Measurements from ENCODE around the gene COASY. TPM values are rescaled to one million over a fixed set of nuclear protein-coding genes. Genes with fewer than 3 reads are reported as not detected.

COASY gene
- total RNA-seq, 2 experiments from 2014 or later = 37.8 to 40.7 TPM

DNA sequence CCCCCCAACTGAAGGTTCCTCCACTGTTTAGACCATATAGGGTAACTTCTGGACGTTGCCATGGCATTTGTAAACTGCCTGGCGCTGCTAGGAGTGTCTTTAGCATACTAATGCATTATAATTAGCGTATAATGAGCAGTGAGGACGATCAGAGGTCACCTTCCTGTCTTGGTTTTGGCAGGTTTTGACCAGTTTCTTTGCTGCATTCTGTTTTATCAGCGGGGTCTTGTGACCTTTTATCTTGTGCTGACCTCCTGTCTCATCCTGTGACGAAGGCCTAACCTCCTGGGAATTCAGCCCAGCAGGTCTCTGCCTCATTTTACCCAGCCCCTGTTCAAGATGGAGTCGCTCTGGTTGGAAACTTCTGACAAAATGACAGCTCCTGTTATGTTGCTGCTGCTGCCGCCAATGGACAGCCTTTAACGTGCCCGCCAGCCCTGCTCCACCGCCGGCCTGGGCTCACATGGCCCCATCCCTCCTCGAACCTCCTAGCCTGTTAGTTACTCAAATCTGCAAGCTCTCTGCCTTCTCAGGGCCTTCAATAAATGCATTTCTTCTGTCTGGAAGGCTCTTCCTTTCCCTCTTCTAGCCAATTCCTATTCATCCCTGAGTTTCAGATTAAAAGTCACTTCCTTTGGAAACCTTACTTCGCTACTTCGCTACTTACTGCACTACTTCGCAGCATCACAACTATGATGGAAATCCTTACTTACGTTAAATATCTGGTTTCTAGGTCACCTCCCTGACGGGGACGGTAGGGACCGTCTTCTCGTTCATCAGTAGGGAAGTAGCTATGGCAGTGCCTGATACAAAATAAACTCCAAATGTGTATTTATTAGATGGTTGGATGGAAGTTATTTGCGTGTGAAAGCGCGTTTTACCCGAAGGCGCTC lies 26.5 kb upstream of the COASY start:
- H3K36me3 ChIP-seq (ENCODE audit: insufficient read depth, low read length) = no peaks in the 10 kb centered on the region
- no peak for DNase-seq
- H3K27ac Mint-ChIP-seq = peak overlapping the region; percentile 31
- ATAC-seq (ENCODE audit: poor library complexity) = peak; percentile 12
- intact Hi-C loops (cut with DNase I, micrococcal nuclease) = loop anchor here in 1 of 2 experiments (2.0 kb wide), 1 partner anchor 27 kb away; the partner anchor contains the start of gene COASY
- peak overlapping the region in 1 of 2 donors; percentile 10 for H3K27ac ChIP-seq (ENCODE audit: low read depth in 1 of 2, low read length in 2 of 2)
- H3K4me1 Mint-ChIP-seq (ENCODE audit: low read depth) = peaks cover 48% of the 10 kb centered on the region
- no peaks in the 10 kb centered on the region for H3K27me3 ChIP-seq (ENCODE audit: control insufficient read depth in 1 of 2, insufficient read depth in 2 of 2, low read length in 2 of 2)
- H3K9me3 ChIP-seq (ENCODE audit: control insufficient read depth in 1 of 2, insufficient read depth in 1 of 2, low read length in 2 of 2) = no peaks in the 10 kb centered on the region
- peak overlapping the region; percentile 64 for H3K4me3 ChIP-seq (ENCODE audit: low read length)
- CTCF ChIA-PET = interaction anchor here (1.7 to 2.1 kb wide), 2 partner anchors 8 to 43 kb away, joined by 8 to 13 read pairs; no protein-coding TSS in a partner anchor
- TF ChIP-seq, protein P1, sequence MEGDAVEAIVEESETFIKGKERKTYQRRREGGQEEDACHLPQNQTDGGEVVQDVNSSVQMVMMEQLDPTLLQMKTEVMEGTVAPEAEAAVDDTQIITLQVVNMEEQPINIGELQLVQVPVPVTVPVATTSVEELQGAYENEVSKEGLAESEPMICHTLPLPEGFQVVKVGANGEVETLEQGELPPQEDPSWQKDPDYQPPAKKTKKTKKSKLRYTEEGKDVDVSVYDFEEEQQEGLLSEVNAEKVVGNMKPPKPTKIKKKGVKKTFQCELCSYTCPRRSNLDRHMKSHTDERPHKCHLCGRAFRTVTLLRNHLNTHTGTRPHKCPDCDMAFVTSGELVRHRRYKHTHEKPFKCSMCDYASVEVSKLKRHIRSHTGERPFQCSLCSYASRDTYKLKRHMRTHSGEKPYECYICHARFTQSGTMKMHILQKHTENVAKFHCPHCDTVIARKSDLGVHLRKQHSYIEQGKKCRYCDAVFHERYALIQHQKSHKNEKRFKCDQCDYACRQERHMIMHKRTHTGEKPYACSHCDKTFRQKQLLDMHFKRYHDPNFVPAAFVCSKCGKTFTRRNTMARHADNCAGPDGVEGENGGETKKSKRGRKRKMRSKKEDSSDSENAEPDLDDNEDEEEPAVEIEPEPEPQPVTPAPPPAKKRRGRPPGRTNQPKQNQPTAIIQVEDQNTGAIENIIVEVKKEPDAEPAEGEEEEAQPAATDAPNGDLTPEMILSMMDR (IDR thresholded peaks at IDR 0.05) = no peak
- no peaks in the 10 kb centered on the region for H3K27me3 Mint-ChIP-seq
- H3K4me1 ChIP-seq (ENCODE audit: insufficient read depth, low read length) = peaks cover 45% of the 10 kb centered on the region
- H3K36me3 Mint-ChIP-seq (ENCODE audit: low read depth) = peaks cover 5% of the 10 kb centered on the region
- peak overlapping the region; percentile 88 for H3K4me3 Mint-ChIP-seq
- POLR2A ChIA-PET = interaction anchor here (0.7 to 4.9 kb wide), 15 partner anchors 8 to 833 kb away, joined by 3 to 20 read pairs (median 4); partner anchors contain the start of genes CNP, DHX58, MLX and PSMC3IP
- H3K9me3 Mint-ChIP-seq = no peaks in the 10 kb centered on the region

DNA sequence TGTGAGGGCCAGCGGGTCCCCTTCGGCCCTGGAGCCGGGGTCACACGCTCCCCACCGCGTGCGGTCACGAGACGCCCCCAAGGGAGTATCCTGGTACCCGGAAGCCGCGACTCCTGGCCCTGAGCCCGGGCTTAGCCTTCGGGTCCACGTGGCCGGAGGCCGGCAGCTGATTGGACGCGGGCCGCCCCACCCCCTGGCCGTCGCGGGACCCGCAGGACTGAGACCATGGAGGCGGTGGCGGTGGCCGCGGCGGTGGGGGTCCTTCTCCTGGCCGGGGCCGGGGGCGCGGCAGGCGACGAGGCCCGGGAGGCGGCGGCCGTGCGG lies 25.9 kb upstream of the COASY start, which contains the start of gene NAGLU:
Gene NAGLU, plus strand, starts transcription at position 194 of the 324 bp plus-strand sequence. Its CDS starts 32 bp downstream, at position 226.
- Histone ChIP-seq H3K27ac (ENCODE audit: low read depth in 1 of 2, low read length in 2 of 2) (peak within 1 kb of the TSS in 1 of 2 donors; percentile 10), H3K27me3 (ENCODE audit: control insufficient read depth in 1 of 2, insufficient read depth in 2 of 2, low read length in 2 of 2) (no peaks in the 10 kb centered on the region), H3K36me3 (ENCODE audit: insufficient read depth, low read length) (no peaks in the 10 kb centered on the region), H3K9me3 (ENCODE audit: control insufficient read depth in 1 of 2, insufficient read depth in 1 of 2, low read length in 2 of 2) (no peaks in the 10 kb centered on the region), H3K4me3 (ENCODE audit: low read length) (peak within 1 kb of the TSS; percentile 64), H3K4me1 (ENCODE audit: insufficient read depth, low read length) (peaks cover 45% of the 10 kb centered on the region)
- H3K27ac Mint-ChIP-seq = peak within 1 kb of the TSS; percentile 71
- ChIA-PET POLR2A (interaction anchor here (0.6 to 4.9 kb wide), 18 partner anchors 9 to 832 kb away, joined by 3 to 20 read pairs (median 4); partner anchors contain the start of genes CAVIN1, CNP, DHX58 and MLX), CTCF (interaction anchor here (1.7 to 2.1 kb wide), 2 partner anchors 8 to 42 kb away, joined by 8 to 13 read pairs; no protein-coding TSS in a partner anchor)
- intact Hi-C loops (cut with DNase I, micrococcal nuclease) = loop anchor here in 1 of 2 experiments (2.0 kb wide), 1 partner anchor 27 kb away; the partner anchor contains the start of gene COASY
- peaks cover 48% of the 10 kb centered on the region for H3K4me1 Mint-ChIP-seq (ENCODE audit: low read depth)
- TF ChIP-seq, protein P1 (IDR thresholded peaks at IDR 0.05) = no peak
- H3K9me3 Mint-ChIP-seq = no peaks in the 10 kb centered on the region
- H3K27me3 Mint-ChIP-seq = no peaks in the 10 kb centered on the region
- peaks cover 5% of the 10 kb centered on the region for H3K36me3 Mint-ChIP-seq (ENCODE audit: low read depth)
- DNase-seq = peak; percentile 48 to 86 (median 73)
- H3K4me3 Mint-ChIP-seq = peak within 1 kb of the TSS; percentile 91
- ATAC-seq (ENCODE audit: poor library complexity) = peak; percentile 68

DNA sequence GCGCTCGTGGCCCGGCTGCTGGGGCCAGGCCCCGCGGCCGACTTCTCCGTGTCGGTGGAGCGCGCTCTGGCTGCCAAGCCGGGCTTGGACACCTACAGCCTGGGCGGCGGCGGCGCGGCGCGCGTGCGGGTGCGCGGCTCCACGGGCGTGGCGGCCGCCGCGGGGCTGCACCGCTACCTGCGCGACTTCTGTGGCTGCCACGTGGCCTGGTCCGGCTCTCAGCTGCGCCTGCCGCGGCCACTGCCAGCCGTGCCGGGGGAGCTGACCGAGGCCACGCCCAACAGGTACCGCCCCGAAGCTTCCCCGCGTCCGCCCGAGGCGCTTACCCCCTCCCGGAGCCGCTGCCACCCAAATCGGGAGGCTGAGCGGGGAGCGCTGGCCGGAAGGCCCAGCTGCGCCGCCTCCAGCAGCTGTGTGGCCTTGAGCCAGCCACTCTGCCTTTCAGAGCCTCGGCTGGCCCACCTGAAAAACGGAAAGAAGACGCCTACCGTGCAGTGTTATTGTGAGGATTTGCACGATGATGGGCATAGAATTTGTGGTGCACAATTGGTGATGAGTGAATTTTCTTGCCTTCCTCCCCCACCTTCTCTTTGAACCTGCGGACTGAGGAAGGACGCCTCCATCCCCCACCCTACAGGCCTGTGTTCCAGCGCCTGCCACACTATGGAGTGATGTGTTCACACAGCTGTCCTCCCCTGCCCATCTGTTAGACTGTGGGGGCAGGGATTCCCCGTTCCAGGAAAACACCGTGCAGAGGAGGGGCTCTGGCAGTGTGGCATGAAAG lies 25.4 kb upstream of the COASY start:
- no peak overlapping the region for H3K27ac ChIP-seq (ENCODE audit: low read depth in 1 of 2, low read length in 2 of 2)
- CTCF ChIA-PET = interaction anchor here (1.4 to 2.1 kb wide), 3 partner anchors 9 to 42 kb away, joined by 3 to 13 read pairs (median 8); no protein-coding TSS in a partner anchor
- Mint-ChIP-seq H3K4me1 (ENCODE audit: low read depth) (peaks cover 48% of the 10 kb centered on the region), H3K27me3 (no peaks in the 10 kb centered on the region), H3K36me3 (ENCODE audit: low read depth) (peaks cover 5% of the 10 kb centered on the region), H3K27ac (peak overlapping the region; percentile 71), H3K4me3 (peak overlapping the region; percentile 91), H3K9me3 (no peaks in the 10 kb centered on the region)
- H3K4me1 ChIP-seq (ENCODE audit: insufficient read depth, low read length) = peaks cover 45% of the 10 kb centered on the region
- H3K36me3 ChIP-seq (ENCODE audit: insufficient read depth, low read length) = no peaks in the 10 kb centered on the region
- peak; percentile 44 for ATAC-seq (ENCODE audit: poor library complexity)
- peak overlapping the region; percentile 64 for H3K4me3 ChIP-seq (ENCODE audit: low read length)
- no peaks in the 10 kb centered on the region for H3K9me3 ChIP-seq (ENCODE audit: control insufficient read depth in 1 of 2, insufficient read depth in 1 of 2, low read length in 2 of 2)
- TF ChIP-seq, protein P1 (IDR thresholded peaks at IDR 0.05) = no peak
- no peaks in the 10 kb centered on the region for H3K27me3 ChIP-seq (ENCODE audit: control insufficient read depth in 1 of 2, insufficient read depth in 2 of 2, low read length in 2 of 2)
- intact Hi-C loops (cut with DNase I, micrococcal nuclease) = loop anchor here in 1 of 2 experiments (2.0 kb wide), 1 partner anchor 26 kb away; the partner anchor contains the start of gene COASY
- POLR2A ChIA-PET = interaction anchor here (0.6 to 4.9 kb wide), 18 partner anchors 9 to 831 kb away, joined by 3 to 20 read pairs (median 4); partner anchors contain the start of genes CAVIN1, CNP, DHX58 and MLX
- DNase-seq = peak in 13 of 14 experiments; percentile 36 to 83 (median 64)

All from CD4-positive, alpha-beta T cell (primary cell).